Type B pancreatic cell (in vitro differentiated cells): ENCODE results near the gene CLMN. TPM values are rescaled to one million over a fixed set of nuclear protein-coding genes. Genes with fewer than 3 reads are reported as not detected.
A peak's percentile ranks its signal among the peaks of the same experiment; 100 is the strongest.

ENCODE experiments used
- DNase-seq: peaks from one replicate; pipeline ENCODE4 v3.0.0; 2021; ENCODE audit warnings: mixed read lengths; ENCODE audit not compliant: unreplicated experiment; ENCODE audit errors: extremely low spot score
- H3K27ac Mint-ChIP-seq: 2 replicates; pipeline ENCODE4 v1.8.0; 2021; ENCODE audit warnings: mild to moderate bottlenecking, mixed read lengths
- H3K27me3 Mint-ChIP-seq: 2 replicates; pipeline ENCODE4 v1.8.0; 2021; ENCODE audit warnings: mixed read lengths
- H3K36me3 Mint-ChIP-seq: 2 replicates; pipeline ENCODE4 v1.8.0; 2021; ENCODE audit warnings: mixed read lengths
- H3K4me1 Mint-ChIP-seq: one replicate; pipeline ENCODE4 v1.8.0; 2021; ENCODE audit warnings: mixed read lengths; ENCODE audit not compliant: unreplicated experiment
- H3K4me3 Mint-ChIP-seq: 2 replicates; pipeline ENCODE4 v1.8.0; 2021; ENCODE audit warnings: mild to moderate bottlenecking, mixed read lengths
- H3K9me3 Mint-ChIP-seq: 2 replicates; pipeline ENCODE4 v1.8.0; 2021; ENCODE audit warnings: mixed read lengths
- CTCF ChIP-seq: fragments of 200-600 bp; sonication (generic); conservative IDR thresholded peaks from 2 replicates; pipeline ENCODE4 v1.5.0; 2021; ENCODE audit warnings: antibody characterized with exemption, mild to moderate bottlenecking
- total RNA-seq: library from RNA; stranded (reverse); gene quantifications from 2 replicates; pipeline ENCODE4 v1.2.1, GENCODE V29; 2021; ENCODE audit warnings: low replicate concordance

The CLMN gene
- total RNA-seq, 1 donor from 2014 or later = 23.0 TPM

- no peaks in the 10 kb centered on the region for H3K36me3 Mint-ChIP-seq
- no peak overlapping the region for H3K27ac Mint-ChIP-seq
- H3K4me1 Mint-ChIP-seq = peaks cover 45% of the 10 kb centered on the region
- no peak for TF ChIP-seq CTCF
- DNase-seq = no peak
- no peak overlapping the region for H3K4me3 Mint-ChIP-seq
- no peaks in the 10 kb centered on the region for H3K27me3 Mint-ChIP-seq
- no peaks in the 10 kb centered on the region for H3K9me3 Mint-ChIP-seq
Measured at GRCh38 chr14:95218006-95218405, 101.7 kb downstream of the CLMN start.

GRCh38 chr14:95217391-95217900 lies 102.3 kb downstream of the CLMN start:
- no peak for TF ChIP-seq CTCF
- no peak for DNase-seq
- peaks cover 39% of the 10 kb centered on the region for H3K4me1 Mint-ChIP-seq
- H3K4me3 Mint-ChIP-seq = no peak overlapping the region
- no peaks in the 10 kb centered on the region for H3K36me3 Mint-ChIP-seq
- H3K27ac Mint-ChIP-seq = peak overlapping the region; percentile 20
- no peaks in the 10 kb centered on the region for H3K9me3 Mint-ChIP-seq
- H3K27me3 Mint-ChIP-seq = no peaks in the 10 kb centered on the region

GRCh38 chr14:95216008-95216407 lies 103.7 kb downstream of the CLMN start:
- H3K4me3 Mint-ChIP-seq = no peak overlapping the region
- no peaks in the 10 kb centered on the region for H3K36me3 Mint-ChIP-seq
- DNase-seq = no peak
- H3K9me3 Mint-ChIP-seq = no peaks in the 10 kb centered on the region
- H3K27me3 Mint-ChIP-seq = no peaks in the 10 kb centered on the region
- H3K27ac Mint-ChIP-seq = no peak overlapping the region
- TF ChIP-seq CTCF = no peak
- peaks cover 26% of the 10 kb centered on the region for H3K4me1 Mint-ChIP-seq

- no peaks in the 10 kb centered on the region for H3K27me3 Mint-ChIP-seq
Measured at GRCh38 chr14:95215094-95215725, 104.5 kb downstream of the CLMN start.

GRCh38 chr14:95213774-95214173 lies 105.9 kb downstream of the CLMN start:
- no peaks in the 10 kb centered on the region for H3K36me3 Mint-ChIP-seq

More at GRCh38 chr14:95215094-95215725, 104.5 kb downstream of the CLMN start:
- no peaks in the 10 kb centered on the region for H3K36me3 Mint-ChIP-seq
- no peak for TF ChIP-seq CTCF
- no peak overlapping the region for H3K4me3 Mint-ChIP-seq
- H3K4me1 Mint-ChIP-seq = peaks cover 21% of the 10 kb centered on the region
- no peaks in the 10 kb centered on the region for H3K9me3 Mint-ChIP-seq
- peak overlapping the region; percentile 3 for H3K27ac Mint-ChIP-seq
- no peak for DNase-seq

More at GRCh38 chr14:95213774-95214173, 105.9 kb downstream of the CLMN start:
- DNase-seq = no peak
- no peak for TF ChIP-seq CTCF
- H3K9me3 Mint-ChIP-seq = no peaks in the 10 kb centered on the region
- peaks cover 17% of the 10 kb centered on the region for H3K4me1 Mint-ChIP-seq
- H3K4me3 Mint-ChIP-seq = no peak overlapping the region
- no peaks in the 10 kb centered on the region for H3K27me3 Mint-ChIP-seq
- H3K27ac Mint-ChIP-seq = peak overlapping the region; percentile 20
